Thymus (tissue), 11 donors: ENCODE results near the gene TRPM1. TPM values are rescaled to one million over a fixed set of nuclear protein-coding genes. Genes with fewer than 3 reads are reported as not detected.
A peak's percentile ranks its signal among the peaks of the same experiment; 100 is the strongest.

Experiments
- DNase-seq, 9 donors: peaks; one replicate each; pipeline ENCODE4 v3.0.0-alpha.2; 2013; ENCODE audit warnings: low spot score in 9 of 9, low read depth in 6 of 9, missing footprints in 1 of 9
- H3K27ac ChIP-seq, 2 donors: one replicate each; pipeline ENCODE4 v1.5.1; 2013; ENCODE audit warnings: control low read depth in 1 of 2, low read depth in 1 of 2, low read length in 1 of 2, mild to moderate bottlenecking in 1 of 2, moderate library complexity in 1 of 2
- H3K27me3 ChIP-seq, 2 donors: one replicate each; pipeline ENCODE4 v1.5.1; 2013; ENCODE audit warnings: low read length in 1 of 2; ENCODE audit not compliant: control insufficient read depth in 2 of 2, insufficient read depth in 1 of 2
- H3K36me3 ChIP-seq, 2 donors: one replicate each; pipeline ENCODE4 v1.5.1; 2013; ENCODE audit warnings: low read length in 1 of 2, mild to moderate bottlenecking in 1 of 2, moderate library complexity in 1 of 2; ENCODE audit not compliant: control insufficient read depth in 2 of 2, insufficient read depth in 2 of 2
- H3K4me1 ChIP-seq, 2 donors: one replicate each; pipeline ENCODE4 v1.5.1; 2013; ENCODE audit warnings: low read length in 2 of 2; ENCODE audit not compliant: control insufficient read depth in 2 of 2, insufficient read depth in 2 of 2
- H3K4me3 ChIP-seq, 2 donors: one replicate each; pipeline ENCODE4 v1.5.1; 2013; ENCODE audit warnings: low read length in 2 of 2, control low read depth in 1 of 2, mild to moderate bottlenecking in 1 of 2
- H3K9me3 ChIP-seq, 2 donors: one replicate each; pipeline ENCODE4 v1.5.1; 2013; ENCODE audit warnings: low read length in 1 of 2, mild to moderate bottlenecking in 1 of 2; ENCODE audit not compliant: control insufficient read depth in 2 of 2, insufficient read depth in 1 of 2
- WGBS: extraction: QIAGEN DNeasy Blood & Tissue Kit; methylation state at CpG from one replicate; pipeline ENCODE4 v1.1.7; 2013; 5-methylcytosine and 5-hydroxymethylcytosine counted together
- polyA plus RNA-seq: library from polyadenylated mRNA; stranded (reverse); fragments of 200-250 nt; gene quantifications from one replicate; pipeline ENCODE4 v1.2.3, GENCODE V29; 2013
- total RNA-seq: library from RNA; stranded (reverse); fragments of 120-200 nt; gene quantifications from one replicate; pipeline ENCODE4 v1.2.4, GENCODE V29; 2013
- donor health status: healthy.

The TRPM1 gene
- total and polyA plus RNA-seq, 2 donors: 0.02 to 0.09 TPM

DNA sequence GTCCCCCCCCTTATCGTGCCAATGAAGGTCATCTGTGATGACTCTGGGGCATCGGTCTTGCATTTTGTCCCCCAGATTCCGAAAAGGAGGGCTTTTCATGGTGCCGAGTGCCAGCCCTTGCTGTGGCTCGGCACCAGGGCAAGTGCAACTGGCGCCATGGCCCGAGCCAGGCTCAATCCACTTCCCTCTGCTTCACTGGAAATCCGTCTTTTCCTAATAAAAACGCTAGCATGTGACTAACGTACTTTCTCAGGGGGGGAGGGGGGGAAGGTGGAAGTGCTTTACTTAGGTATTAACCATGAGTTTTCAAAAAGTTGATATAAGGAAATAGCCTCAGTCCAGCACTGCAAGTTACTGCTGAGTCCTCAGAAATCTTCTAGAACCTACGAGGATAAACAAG lies 20.5 kb downstream of the TRPM1 start:
- no peaks in the 10 kb centered on the region for H3K36me3 ChIP-seq
- no peaks in the 10 kb centered on the region for H3K9me3 ChIP-seq
- no peak for DNase-seq
- H3K27ac ChIP-seq: no peak overlapping the region
- WGBS: 58% methylated on average over 11 of the region's 11 CpGs
- peaks cover 20 to 32% of the 10 kb centered on the region in 2 donors for H3K4me1 ChIP-seq
- no peak overlapping the region for H3K4me3 ChIP-seq
- H3K27me3 ChIP-seq: peaks cover 0 to 3% of the 10 kb centered on the region in 2 donors

DNA sequence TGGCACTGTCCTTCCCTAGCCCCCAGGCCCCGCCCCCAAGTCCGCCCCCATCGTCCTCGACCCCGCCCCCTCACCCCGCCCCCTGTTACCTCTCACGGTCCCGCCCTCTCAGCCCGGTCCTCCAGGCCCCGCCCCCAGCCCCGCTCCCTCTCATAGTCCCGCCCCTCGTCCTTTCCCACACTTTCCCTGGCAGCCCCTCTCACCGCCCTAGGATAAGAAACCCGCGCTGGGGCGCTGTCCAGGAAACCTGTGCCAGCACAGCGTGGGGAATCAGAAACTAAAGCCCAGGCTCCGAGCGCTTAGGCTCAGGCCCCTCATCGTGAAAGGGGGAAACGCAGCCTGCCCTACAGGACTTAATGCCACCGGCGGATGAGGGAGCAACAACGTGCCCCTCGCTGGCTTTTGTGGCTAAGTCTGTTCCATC lies 20.9 kb downstream of the TRPM1 start:
- peak overlapping the region in 1 of 2 donors; percentile 39 for H3K4me3 ChIP-seq
- H3K27ac ChIP-seq: no peak overlapping the region
- no peaks in the 10 kb centered on the region for H3K9me3 ChIP-seq
- H3K4me1 ChIP-seq: peaks cover 20 to 32% of the 10 kb centered on the region in 2 donors
- peak in 3 of 9 donors; percentile 13 to 49 (median 20) for DNase-seq
- peaks cover 0 to 3% of the 10 kb centered on the region in 2 donors for H3K27me3 ChIP-seq
- 15% methylated on average over 26 of the region's 26 CpGs for WGBS
- no peaks in the 10 kb centered on the region for H3K36me3 ChIP-seq

DNA sequence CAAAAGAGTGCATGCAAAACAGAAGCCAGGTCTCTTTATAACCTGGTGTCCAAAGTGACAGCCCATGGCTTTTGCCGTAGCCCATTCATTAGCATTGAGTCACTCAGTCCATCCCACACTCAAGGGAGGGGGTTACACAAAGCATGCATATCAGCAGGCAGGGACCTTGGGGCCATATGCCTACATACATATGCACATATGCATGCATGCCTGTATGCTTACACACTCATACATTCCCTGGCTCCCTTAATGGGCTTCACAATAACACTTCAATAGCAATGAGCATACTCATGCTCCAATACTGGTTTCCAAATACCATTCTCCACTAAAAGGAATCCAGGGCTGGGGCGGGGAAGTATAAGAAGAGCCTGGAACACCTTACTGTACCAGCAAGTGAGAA lies 22.0 kb downstream of the TRPM1 start:
- no peaks in the 10 kb centered on the region for H3K9me3 ChIP-seq
- peaks cover 0 to 3% of the 10 kb centered on the region in 2 donors for H3K27me3 ChIP-seq
- DNase-seq: no peak
- no peaks in the 10 kb centered on the region for H3K36me3 ChIP-seq
- 98% methylated on average over 2 of the region's 2 CpGs for WGBS
- no peak overlapping the region for H3K27ac ChIP-seq
- H3K4me3 ChIP-seq: no peak overlapping the region
- H3K4me1 ChIP-seq: peaks cover 20 to 32% of the 10 kb centered on the region in 2 donors

DNA sequence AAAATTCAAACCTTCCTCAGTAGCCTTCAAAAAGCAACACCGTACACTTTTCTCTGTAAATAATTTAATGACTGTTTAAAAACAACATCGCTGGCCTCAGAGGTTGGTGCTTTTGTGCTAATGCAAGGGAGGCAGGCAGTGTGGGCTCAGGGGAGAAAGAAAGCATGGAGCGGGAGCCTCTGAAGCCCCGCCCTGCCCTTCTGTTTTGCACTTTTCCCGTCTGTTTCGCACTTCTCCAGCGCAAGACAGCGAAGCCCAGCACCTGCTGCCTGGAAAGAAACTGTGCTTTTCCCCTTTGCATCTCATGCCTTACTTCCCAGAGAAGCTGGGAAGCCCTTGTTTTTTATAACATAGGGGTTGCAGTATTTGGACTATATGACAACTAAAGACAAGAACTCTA lies 23.1 kb downstream of the TRPM1 start:
- Histone ChIP-seq H3K4me1 (peaks cover 15 to 28% of the 10 kb centered on the region in 2 donors), H3K27me3 (peaks cover 0 to 3% of the 10 kb centered on the region in 2 donors), H3K9me3 (no peaks in the 10 kb centered on the region), H3K4me3 (no peak overlapping the region), H3K27ac (no peak overlapping the region), H3K36me3 (no peaks in the 10 kb centered on the region)
- 96% methylated on average over 8 of the region's 8 CpGs for WGBS
- DNase-seq: no peak

DNA sequence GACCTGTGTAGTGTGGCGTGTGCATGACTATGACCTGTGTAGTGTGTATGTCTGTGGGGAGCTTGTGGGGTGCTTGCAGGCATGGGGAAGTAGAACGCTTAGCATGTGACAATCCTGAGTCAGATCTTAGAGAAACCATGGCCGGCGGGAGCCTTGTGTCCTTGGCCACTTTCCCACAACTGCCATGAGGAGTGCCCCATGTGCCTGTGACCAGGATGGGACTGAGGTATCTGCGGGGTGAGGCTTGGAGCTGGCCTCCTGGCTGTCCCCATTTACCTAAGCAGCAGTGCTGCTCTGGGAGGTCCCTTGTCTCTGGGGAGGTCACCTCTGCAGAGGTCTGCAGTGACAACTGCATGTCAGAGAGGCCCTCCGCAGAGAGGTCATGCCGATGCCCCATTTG lies 23.6 kb downstream of the TRPM1 start:
- Histone ChIP-seq H3K27me3 (peaks cover 0 to 3% of the 10 kb centered on the region in 2 donors), H3K36me3 (no peaks in the 10 kb centered on the region), H3K9me3 (no peaks in the 10 kb centered on the region), H3K4me3 (no peak overlapping the region), H3K27ac (no peak overlapping the region), H3K4me1 (peaks cover 12 to 22% of the 10 kb centered on the region in 2 donors)
- DNase-seq: no peak
- WGBS: 95% methylated on average over 7 of the region's 7 CpGs

DNA sequence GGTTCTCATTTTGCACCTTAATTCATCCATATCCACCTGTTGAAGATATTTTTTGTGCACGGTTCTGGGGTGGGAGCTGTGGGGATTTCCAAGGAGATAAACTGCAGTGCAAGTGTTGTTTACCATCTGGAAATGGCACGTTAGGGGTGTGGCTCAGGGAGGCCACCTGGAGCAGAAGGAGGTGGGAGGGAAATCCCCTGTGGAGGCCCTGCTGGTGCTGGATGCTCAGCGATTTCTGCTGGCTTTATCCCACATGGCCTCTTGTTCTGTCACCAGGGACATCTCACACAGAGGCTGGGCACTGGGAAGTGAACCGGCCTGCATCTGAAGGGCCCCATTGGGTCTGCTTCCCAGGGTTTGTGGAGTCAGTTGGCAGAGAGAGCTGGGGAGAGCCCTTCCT lies 24.3 kb downstream of the TRPM1 start:
- 76% methylated on average over 4 of the region's 4 CpGs for WGBS
- H3K4me3 ChIP-seq: no peak overlapping the region
- H3K9me3 ChIP-seq: no peaks in the 10 kb centered on the region
- no peak overlapping the region for H3K27ac ChIP-seq
- H3K36me3 ChIP-seq: no peaks in the 10 kb centered on the region
- peaks cover 0 to 3% of the 10 kb centered on the region in 2 donors for H3K27me3 ChIP-seq
- DNase-seq: no peak
- peaks cover 10 to 15% of the 10 kb centered on the region in 2 donors for H3K4me1 ChIP-seq

DNA sequence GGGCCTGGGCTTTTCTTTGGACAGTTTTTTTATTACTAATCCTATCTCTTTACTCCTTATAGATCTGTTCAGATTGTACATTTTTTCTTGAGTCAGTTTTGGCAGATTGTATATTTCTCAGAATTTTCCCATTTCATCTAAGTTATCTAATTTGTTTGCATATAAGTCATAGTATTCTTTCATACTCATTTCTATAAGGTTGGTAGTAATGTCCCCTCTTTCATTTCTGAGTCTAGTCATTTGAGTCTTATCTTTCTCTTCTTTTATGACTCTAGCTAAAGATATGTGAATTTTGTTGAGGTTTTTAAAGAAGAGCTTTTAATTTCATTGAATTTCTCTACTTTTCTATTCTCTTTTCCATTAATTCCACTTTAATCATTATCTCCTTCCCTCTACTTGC lies 27.2 kb downstream of the TRPM1 start:
- no peak for DNase-seq
- Histone ChIP-seq H3K4me3 (no peak overlapping the region), H3K27ac (no peak overlapping the region), H3K9me3 (no peaks in the 10 kb centered on the region), H3K36me3 (no peaks in the 10 kb centered on the region), H3K27me3 (no peaks in the 10 kb centered on the region), H3K4me1 (no peaks in the 10 kb centered on the region)

DNA sequence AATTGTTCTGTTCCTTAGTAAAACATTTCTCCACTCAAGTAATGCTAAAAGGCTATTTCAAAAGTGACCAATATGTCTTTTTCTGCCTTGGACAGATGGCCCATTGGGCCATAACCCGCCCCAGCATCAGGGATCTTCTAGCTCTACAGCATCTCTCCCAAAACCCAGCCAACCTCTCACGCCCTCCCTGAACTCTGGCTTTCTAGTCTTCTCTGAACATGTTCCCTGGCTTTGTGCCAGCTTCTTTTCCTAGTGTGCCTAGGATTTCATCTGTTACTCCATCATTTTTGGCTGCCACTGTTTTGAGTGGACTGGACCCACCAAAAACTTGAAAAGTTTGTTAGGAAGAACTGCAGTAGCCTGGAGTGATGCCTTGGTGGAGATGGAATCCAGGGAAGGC lies 30.7 kb downstream of the TRPM1 start:
- Histone ChIP-seq H3K27ac (no peak overlapping the region), H3K4me3 (no peak overlapping the region), H3K9me3 (no peaks in the 10 kb centered on the region), H3K4me1 (no peaks in the 10 kb centered on the region), H3K36me3 (no peaks in the 10 kb centered on the region), H3K27me3 (no peaks in the 10 kb centered on the region)
- WGBS: 99% methylated on average over 2 of the region's 2 CpGs
- DNase-seq: no peak

DNA sequence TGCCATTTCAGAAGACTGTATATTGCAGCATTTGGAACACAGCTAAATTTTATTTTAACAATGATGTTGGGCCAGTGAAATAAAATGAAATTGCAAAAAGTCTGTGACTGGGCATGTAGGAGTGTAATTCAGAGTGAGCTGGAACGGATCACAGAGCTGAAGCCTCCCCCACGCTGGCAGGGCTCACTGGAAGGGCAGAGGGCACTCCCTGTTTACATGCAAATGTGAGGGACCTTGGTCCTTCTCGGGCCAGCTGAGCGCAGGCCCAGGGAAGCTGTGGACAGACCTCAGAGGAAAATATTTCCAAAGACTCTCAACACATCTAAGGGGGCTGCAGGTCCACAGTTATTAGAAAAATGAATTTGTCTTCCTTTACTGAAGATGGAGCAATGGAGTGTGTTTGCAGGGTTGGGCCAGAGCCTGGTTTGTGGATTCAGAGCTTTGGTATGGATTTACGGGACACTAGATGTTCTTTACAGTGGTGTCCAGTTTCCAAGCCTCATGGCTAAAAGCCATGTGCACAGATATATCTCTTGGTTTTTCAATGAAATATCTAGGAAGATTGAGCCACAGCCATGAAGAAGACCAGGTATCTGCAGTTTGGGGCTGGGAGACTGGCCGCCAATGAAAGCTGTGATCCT lies 32.0 kb downstream of the TRPM1 start:
- no peak overlapping the region for H3K27ac ChIP-seq
- 95% methylated on average over 6 of the region's 6 CpGs for WGBS

More for the DNA sequence above, 32.0 kb downstream of the TRPM1 start:
- Histone ChIP-seq H3K27me3 (no peaks in the 10 kb centered on the region), H3K9me3 (no peaks in the 10 kb centered on the region), H3K4me3 (no peak overlapping the region), H3K4me1 (no peaks in the 10 kb centered on the region), H3K36me3 (no peaks in the 10 kb centered on the region)
- no peak for DNase-seq
